Fibroblast of mammary gland (primary cell): ENCODE data around the gene DTX1.

Experiments used
- DNase-seq: peaks from one replicate; pipeline ENCODE4 v3.0.0-alpha.2; 2010; ENCODE audit warnings: low read depth
- H3K4me3 ChIP-seq: 2 replicates; pipeline ENCODE4 v1.5.1; 2011; ENCODE audit warnings: low read depth, mild to moderate bottlenecking, low read length, moderate library complexity; ENCODE audit not compliant: control insufficient read depth
- CTCF ChIP-seq: conservative IDR thresholded peaks from 2 replicates; pipeline ENCODE4 v1.5.1; 2011; ENCODE audit warnings: low read depth, low read length, inconsistent platforms; ENCODE audit not compliant: control insufficient read depth, insufficient read depth

Gene DTX1

DNA sequence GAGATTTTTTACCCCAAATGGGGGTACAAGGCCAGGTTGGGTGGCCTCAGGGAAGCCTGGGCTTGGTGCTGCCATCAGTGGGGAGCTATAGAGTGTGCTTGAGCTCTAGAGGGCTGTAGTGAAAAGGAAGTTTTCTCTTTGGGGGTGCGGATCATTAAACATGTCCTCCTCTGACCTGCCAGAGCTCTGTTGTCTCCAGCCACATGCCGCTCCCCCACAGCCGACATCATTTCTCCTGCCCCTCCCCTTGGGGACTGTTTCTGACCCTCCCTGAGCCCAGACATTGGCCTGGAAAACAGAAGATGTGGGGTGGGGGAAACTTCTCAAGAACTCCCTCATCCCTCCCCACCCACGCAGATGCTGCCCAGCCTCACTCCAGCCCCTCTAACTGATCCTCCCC lies 25.3 kb downstream of the DTX1 start:
- H3K4me3 ChIP-seq = no peak overlapping the region
- no peak for TF ChIP-seq CTCF
- no peak for DNase-seq

DNA sequence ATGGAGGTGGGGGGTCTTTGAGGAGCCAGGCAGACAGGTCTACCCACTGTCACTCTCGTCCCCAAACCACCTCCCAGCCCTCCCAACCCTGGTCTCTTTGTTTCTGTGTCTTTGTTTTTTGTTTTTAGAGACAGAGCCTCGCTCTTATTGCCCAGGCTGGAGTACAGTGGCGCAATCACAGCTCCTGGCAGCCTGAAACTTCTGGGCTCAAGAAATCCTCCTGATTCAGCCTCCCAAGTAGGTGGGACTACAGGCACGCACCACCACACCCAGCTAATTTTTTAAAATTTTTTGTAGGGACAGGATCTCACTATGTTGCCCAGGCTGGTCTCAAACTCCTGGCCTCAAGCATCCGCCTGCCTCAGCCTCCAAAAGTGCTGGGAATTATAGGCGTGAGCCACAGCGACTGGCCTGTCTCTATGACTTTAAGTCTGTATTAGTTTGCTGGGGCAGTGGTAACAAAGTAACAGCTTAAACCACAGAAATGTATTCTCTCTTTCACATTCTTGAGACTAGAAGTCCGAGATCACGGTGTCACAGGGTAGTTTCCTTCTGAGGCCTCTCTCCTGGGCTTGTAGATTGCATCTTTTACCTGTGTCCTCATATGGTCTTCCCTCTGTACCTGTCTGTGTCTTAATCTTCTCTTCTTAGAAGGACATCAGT lies 26.1 kb downstream of the DTX1 start:
- no peak overlapping the region for H3K4me3 ChIP-seq
- no peak for TF ChIP-seq CTCF
- no peak for DNase-seq

DNA sequence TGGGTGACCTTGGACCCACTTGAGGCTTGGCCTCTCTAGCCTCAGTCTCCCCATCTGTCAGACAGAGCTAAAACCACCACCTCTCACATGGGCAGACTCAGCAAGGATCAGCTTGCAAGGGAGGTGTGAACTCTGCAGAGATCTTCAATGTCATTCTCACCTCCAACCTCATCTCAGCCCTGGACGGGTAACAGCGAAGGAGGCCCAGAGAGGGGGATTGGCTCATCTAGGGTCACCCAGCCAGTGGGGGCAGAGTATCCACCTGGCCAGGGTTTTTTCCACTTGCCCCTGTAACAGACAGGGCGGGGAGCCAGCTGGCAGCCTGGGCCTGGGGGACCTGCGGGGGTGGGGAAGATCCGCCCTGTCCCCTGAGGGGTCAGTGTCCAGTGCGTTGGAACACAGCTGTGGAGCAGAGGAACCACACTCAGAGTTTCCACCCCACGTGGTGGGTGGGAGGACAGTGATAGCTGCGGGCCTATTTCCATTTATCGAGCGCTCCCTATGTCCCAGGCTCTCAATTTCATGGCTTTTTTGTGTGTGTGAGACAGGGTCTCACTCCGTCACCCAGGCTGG lies 27.4 kb downstream of the DTX1 start:
- no peak for TF ChIP-seq CTCF
- no peak overlapping the region for H3K4me3 ChIP-seq
- DNase-seq = no peak

GRCh38 chr12:113086249-113087164 lies 30.0 kb downstream of the DTX1 start:
- H3K4me3 ChIP-seq = no peak overlapping the region
- no peak for DNase-seq
- TF ChIP-seq CTCF = no peak

- H3K4me3 ChIP-seq = no peak overlapping the region
- TF ChIP-seq CTCF = no peak
- DNase-seq = no peak
Observed at GRCh38 chr12:113087193-113087592, 30.7 kb downstream of the DTX1 start.

DNA sequence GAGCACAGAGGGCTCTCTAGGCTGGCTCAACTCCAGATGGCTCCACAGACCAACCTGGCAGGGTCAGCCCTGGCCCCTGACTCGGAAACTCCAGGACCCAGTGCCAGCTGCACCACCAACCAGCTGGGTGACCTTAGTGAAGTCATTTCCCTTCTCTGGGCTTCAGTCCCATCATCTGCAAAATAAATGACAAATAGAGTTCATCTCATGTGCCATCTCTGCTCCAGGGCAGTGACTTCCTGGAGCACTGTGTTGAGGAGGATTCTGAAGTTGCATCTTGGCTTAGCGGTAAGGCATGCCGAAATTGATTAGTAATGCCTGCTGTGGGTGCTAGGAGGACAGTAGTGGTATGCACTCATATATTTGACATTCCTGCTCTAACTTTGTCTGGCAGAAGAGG lies 31.5 kb downstream of the DTX1 start:
- H3K4me3 ChIP-seq = no peak overlapping the region
- no peak for DNase-seq
- TF ChIP-seq CTCF = no peak
